ENCODE measurements around the gene BDNF.

DNA sequence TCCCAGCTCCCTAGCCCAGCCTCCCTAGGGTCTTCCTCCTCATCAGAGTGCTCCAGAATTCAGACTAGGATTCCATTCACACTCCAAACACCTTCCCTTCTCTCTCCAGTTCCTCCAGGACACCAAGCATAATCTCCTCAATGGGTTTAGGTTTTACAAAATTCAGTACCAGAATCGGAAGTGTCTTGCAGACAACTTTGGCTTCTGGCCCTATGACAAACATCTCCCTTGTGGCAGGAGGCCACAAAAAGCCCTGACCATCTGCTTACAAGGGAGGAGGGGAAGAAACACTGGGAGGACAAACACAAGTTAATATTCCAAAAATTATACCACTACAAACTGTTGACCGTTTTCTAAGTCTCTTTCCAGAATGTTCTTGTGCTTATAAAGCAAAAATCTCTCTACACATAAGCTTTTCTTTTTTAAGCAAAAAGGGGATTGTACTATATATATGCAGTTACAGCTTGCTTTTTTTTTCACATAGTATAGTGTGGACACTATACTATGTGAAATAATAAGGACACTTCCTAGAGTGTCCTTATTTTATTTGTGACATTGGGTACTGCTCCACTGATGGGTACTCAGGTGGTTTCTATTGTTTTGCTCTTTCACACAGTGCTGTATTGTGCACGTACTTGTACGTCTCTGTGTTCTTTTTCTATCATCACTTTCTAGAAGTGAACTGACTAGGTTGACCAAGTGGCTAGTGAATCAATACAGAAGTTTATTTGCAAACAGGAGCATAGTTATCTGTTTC, 78.7 kb downstream of the BDNF start:
- TF ChIP-seq, protein P1, sequence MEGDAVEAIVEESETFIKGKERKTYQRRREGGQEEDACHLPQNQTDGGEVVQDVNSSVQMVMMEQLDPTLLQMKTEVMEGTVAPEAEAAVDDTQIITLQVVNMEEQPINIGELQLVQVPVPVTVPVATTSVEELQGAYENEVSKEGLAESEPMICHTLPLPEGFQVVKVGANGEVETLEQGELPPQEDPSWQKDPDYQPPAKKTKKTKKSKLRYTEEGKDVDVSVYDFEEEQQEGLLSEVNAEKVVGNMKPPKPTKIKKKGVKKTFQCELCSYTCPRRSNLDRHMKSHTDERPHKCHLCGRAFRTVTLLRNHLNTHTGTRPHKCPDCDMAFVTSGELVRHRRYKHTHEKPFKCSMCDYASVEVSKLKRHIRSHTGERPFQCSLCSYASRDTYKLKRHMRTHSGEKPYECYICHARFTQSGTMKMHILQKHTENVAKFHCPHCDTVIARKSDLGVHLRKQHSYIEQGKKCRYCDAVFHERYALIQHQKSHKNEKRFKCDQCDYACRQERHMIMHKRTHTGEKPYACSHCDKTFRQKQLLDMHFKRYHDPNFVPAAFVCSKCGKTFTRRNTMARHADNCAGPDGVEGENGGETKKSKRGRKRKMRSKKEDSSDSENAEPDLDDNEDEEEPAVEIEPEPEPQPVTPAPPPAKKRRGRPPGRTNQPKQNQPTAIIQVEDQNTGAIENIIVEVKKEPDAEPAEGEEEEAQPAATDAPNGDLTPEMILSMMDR (IDR thresholded peaks at IDR 0.05; ENCODE audit: low read depth, low read length) = no peak
- no peak for TF ChIP-seq EZH2phosphoT487 (IDR thresholded peaks at IDR 0.05; ENCODE audit: low read depth)
